ENCODE measurements around the gene NSD2. TPM values are rescaled to one million over a fixed set of nuclear protein-coding genes. Genes with fewer than 3 reads are reported as not detected.

NSD2 gene
- total RNA-seq, 1 experiment from 2014 or later: 122 TPM

GRCh38 chr4:1987296-1987695 lies 116.1 kb downstream of the NSD2 start:
- POLR2A ChIA-PET: no interaction called here
- Histone ChIP-seq H3K27me3 (replicated peaks; ENCODE audit: control insufficient read depth, insufficient read depth, low read length) (no peaks in the 10 kb centered on the region), H3K36me3 (ENCODE audit: control insufficient read depth, insufficient read depth, low read length) (peaks cover 5% of the 10 kb centered on the region), H3K4me1 (no peaks in the 10 kb centered on the region), H3K9me3 (no peaks in the 10 kb centered on the region), H3K4me3 (ENCODE audit: low read depth, low read length) (no peak overlapping the region)
- TF ChIP-seq CTCF (IDR thresholded peaks at IDR 0.05; ENCODE audit: insufficient read depth in 1 of 2, low read depth in 1 of 2, low read length in 1 of 2, severe bottlenecking in 1 of 2, unreplicated experiment in 1 of 2): no peak
- Mint-ChIP-seq H3K4me3 (ENCODE audit: unreplicated experiment) (no peak overlapping the region), H3K36me3 (ENCODE audit: insufficient read depth, unreplicated experiment) (peaks cover 96% of the 10 kb centered on the region), H3K4me1 (ENCODE audit: low read depth, unreplicated experiment) (no peaks in the 10 kb centered on the region), H3K27me3 (ENCODE audit: insufficient read depth, unreplicated experiment) (no peaks in the 10 kb centered on the region), H3K27ac (ENCODE audit: unreplicated experiment) (no peak overlapping the region), H3K9me3 (ENCODE audit: unreplicated experiment) (no peaks in the 10 kb centered on the region)
- no peak for DNase-seq
- intact Hi-C loops (cut with micrococcal nuclease; ENCODE audit: unreplicated experiment): loop anchor here (10.0 kb wide), 1 partner anchor 198 kb away; no protein-coding TSS in a partner anchor
- CTCF ChIA-PET: no interaction called here
- no TSS peak for BruUV-seq (replicated peaks)

- CTCF ChIA-PET: no interaction called here
- POLR2A ChIA-PET: no interaction called here
Observed at GRCh38 chr4:1987721-1988326, 116.6 kb downstream of the NSD2 start.

GRCh38 chr4:1988327-1988724 lies 117.1 kb downstream of the NSD2 start:
- Histone ChIP-seq H3K9me3 (no peaks in the 10 kb centered on the region), H3K36me3 (ENCODE audit: control insufficient read depth, insufficient read depth, low read length) (peaks cover 3% of the 10 kb centered on the region; the same call in 1 of the 2 replicates), H3K4me3 (ENCODE audit: low read depth, low read length) (no peak overlapping the region), H3K27me3 (replicated peaks; ENCODE audit: control insufficient read depth, insufficient read depth, low read length) (no peaks in the 10 kb centered on the region), H3K4me1 (no peaks in the 10 kb centered on the region)
- Mint-ChIP-seq H3K27ac (ENCODE audit: unreplicated experiment) (no peak overlapping the region), H3K4me3 (ENCODE audit: unreplicated experiment) (no peak overlapping the region), H3K27me3 (ENCODE audit: insufficient read depth, unreplicated experiment) (no peaks in the 10 kb centered on the region), H3K4me1 (ENCODE audit: low read depth, unreplicated experiment) (no peaks in the 10 kb centered on the region), H3K36me3 (ENCODE audit: insufficient read depth, unreplicated experiment) (peaks cover 94% of the 10 kb centered on the region), H3K9me3 (ENCODE audit: unreplicated experiment) (no peaks in the 10 kb centered on the region)
- ChIA-PET POLR2A (no interaction called here), CTCF (no interaction called here)
- DNase-seq: no peak
- intact Hi-C loops (cut with micrococcal nuclease; ENCODE audit: unreplicated experiment): loop anchor here (10.0 kb wide), 1 partner anchor 196 kb away; no protein-coding TSS in a partner anchor
- BruUV-seq (replicated peaks): no TSS peak
- no peak for TF ChIP-seq CTCF (IDR thresholded peaks at IDR 0.05; ENCODE audit: insufficient read depth in 1 of 2, low read depth in 1 of 2, low read length in 1 of 2, severe bottlenecking in 1 of 2, unreplicated experiment in 1 of 2)

More at GRCh38 chr4:1987721-1988326, 116.6 kb downstream of the NSD2 start:
- Histone ChIP-seq H3K4me1 (no peaks in the 10 kb centered on the region), H3K27me3 (replicated peaks; ENCODE audit: control insufficient read depth, insufficient read depth, low read length) (no peaks in the 10 kb centered on the region), H3K4me3 (ENCODE audit: low read depth, low read length) (no peak overlapping the region), H3K36me3 (ENCODE audit: control insufficient read depth, insufficient read depth, low read length) (peaks cover 5% of the 10 kb centered on the region), H3K9me3 (no peaks in the 10 kb centered on the region)
- no peak for TF ChIP-seq CTCF (IDR thresholded peaks at IDR 0.05; ENCODE audit: insufficient read depth in 1 of 2, low read depth in 1 of 2, low read length in 1 of 2, severe bottlenecking in 1 of 2, unreplicated experiment in 1 of 2)
- no peak overlapping the region for H3K4me3 Mint-ChIP-seq (ENCODE audit: unreplicated experiment)
- DNase-seq: no peak
- H3K36me3 Mint-ChIP-seq (ENCODE audit: insufficient read depth, unreplicated experiment): peaks cover 93% of the 10 kb centered on the region
- BruUV-seq (replicated peaks): no TSS peak
- no peak overlapping the region for H3K27ac Mint-ChIP-seq (ENCODE audit: unreplicated experiment)
- intact Hi-C loops (cut with micrococcal nuclease; ENCODE audit: unreplicated experiment): loop anchor here (10.0 kb wide), 1 partner anchor 197 kb away; no protein-coding TSS in a partner anchor
- no peaks in the 10 kb centered on the region for H3K4me1 Mint-ChIP-seq (ENCODE audit: low read depth, unreplicated experiment)
- no peaks in the 10 kb centered on the region for H3K9me3 Mint-ChIP-seq (ENCODE audit: unreplicated experiment)
- no peaks in the 10 kb centered on the region for H3K27me3 Mint-ChIP-seq (ENCODE audit: insufficient read depth, unreplicated experiment)
